GM12891 (cell line): ENCODE results near the gene FKBP5.

Experiments
- POLR2A ChIP-seq: IDR thresholded peaks from 2 replicates; pipeline ENCODE4 v1.6.1; 2011; ENCODE audit warnings: low read depth, low read length, control low read depth
- POLR2AphosphoS5 ChIP-seq: IDR thresholded peaks from 2 replicates; pipeline ENCODE4 v1.6.1; 2011; ENCODE audit warnings: low read depth, low read length, control low read depth
- POU2F2 ChIP-seq: IDR thresholded peaks from 2 replicates; pipeline ENCODE4 v1.6.1; 2011; ENCODE audit warnings: low read depth, mild to moderate bottlenecking, control low read depth, low read length, moderate library complexity

DNA sequence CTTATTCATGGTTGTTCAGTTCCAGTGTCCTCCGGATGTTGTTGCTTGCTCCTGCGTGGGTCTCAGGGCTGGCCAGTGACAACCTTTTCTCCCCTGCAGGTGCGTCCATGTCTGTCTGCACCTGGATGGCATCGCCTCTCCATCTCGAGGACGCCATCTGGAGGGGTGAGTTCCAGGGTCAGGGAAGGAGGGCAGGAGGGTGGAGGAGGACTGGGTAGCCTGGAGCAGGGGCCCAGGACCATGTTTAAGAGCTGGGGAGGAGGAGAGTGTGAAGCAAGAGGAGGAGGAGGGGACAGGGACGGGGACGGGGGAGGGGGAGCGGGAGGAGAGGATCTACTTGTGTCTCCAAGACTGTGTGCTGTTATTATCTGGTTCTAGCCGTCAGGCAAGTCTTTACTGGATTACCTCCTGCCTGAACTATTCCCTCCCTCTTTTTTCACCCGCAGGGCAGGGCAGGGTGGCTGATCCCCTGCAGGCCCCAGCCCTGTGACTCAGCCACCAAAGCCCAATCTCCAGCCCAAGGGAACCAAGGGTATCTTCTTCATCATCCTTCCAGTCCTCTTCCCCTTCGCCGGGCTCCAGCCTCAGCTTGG lies 143.8 kb downstream of the FKBP5 start:
- TF ChIP-seq POLR2A (no peak), POLR2AphosphoS5 (no peak), POU2F2 (no peak)
